Measurements from ENCODE around the gene C11orf91. TPM values are rescaled to one million over a fixed set of nuclear protein-coding genes. Genes with fewer than 3 reads are reported as not detected.

C11orf91 gene
- total and polyA plus RNA-seq, 2 of the 8 experiments (the other 6 are each of a cell fraction or from before 2014, with no cell fraction given): not detected

DNA sequence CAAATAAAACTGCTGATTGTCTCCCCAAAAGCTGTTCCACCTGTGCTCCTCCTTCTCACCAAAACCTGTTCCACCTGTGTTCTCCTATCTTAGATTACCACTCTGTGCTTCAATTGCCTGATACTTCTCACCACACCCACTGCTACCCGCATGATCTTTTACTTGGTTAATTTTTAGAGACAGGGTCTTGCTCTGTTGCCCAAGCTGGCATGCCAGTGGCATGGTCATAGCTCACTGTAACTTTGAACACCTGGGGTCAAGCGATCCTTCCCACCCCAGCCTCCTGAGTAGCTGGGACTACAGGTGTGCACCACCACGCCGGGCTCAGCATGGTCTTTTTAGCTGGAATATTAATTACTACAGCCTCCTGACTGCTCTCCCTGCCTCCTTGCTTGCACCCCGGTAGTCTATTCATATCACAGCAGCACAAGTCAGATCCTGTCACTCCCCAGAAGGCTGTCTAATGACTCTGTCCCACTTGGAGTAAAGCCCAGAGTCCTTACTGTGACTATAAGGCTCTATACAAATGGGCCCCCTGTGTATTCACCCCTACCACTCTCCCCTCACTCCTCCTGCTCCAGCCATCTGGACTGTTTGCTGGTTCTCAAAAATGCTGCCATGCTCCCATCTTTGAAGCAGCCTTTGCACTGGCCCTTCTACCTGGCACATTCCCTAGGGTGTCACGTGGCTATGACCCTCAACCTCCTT is 3.5 kb downstream of the C11orf91 start:
- Histone ChIP-seq H3K4me2 (ENCODE audit: insufficient read depth in 1 of 2, low read depth in 2 of 2, low read length in 2 of 2) (no peak overlapping the region), H2BK120ac (replicated peaks; ENCODE audit: low read depth, low read length) (no peak overlapping the region), H3K4me1 (replicated peaks in 1 of 4; ENCODE audit: control insufficient read depth in 3 of 4, insufficient read depth in 4 of 4, low read length in 3 of 4) (peaks cover 5 to 16% (median 9%) of the 10 kb centered on the region in 4 experiments), H3K23me2 (ENCODE audit: low read depth, low read length) (peaks cover 7% of the 10 kb centered on the region; the same call in 1 of the 2 replicates), H2BK5ac (ENCODE audit: low read depth, low read length) (no peak overlapping the region), H2BK12ac (ENCODE audit: low read depth, low read length) (no peak overlapping the region), H2AFZ (ENCODE audit: low read length) (no peak overlapping the region), H3K14ac (ENCODE audit: insufficient read length) (no peak overlapping the region), H3K18ac (ENCODE audit: extremely low read depth, low read length) (no peak overlapping the region), H3K9ac (replicated peaks in 1 of 4; ENCODE audit: extremely low read depth in 1 of 4, low read depth in 3 of 4, low read length in 3 of 4) (no peak overlapping the region), H2BK15ac (ENCODE audit: low read length) (no peak overlapping the region), H4K5ac (ENCODE audit: insufficient read length, low read depth, low read length) (no peak overlapping the region), H3K23ac (ENCODE audit: insufficient read length) (no peak overlapping the region), H4K20me1 (replicated peaks in 1 of 2; ENCODE audit: control insufficient read depth in 1 of 2, insufficient read depth in 2 of 2, low read length in 2 of 2) (no peaks in the 10 kb centered on the region), H3K9me3 (ENCODE audit: insufficient read depth in 2 of 2, low read depth in 1 of 2, low read length in 1 of 2) (no peaks in the 10 kb centered on the region), H2AK5ac (ENCODE audit: low read depth, low read length) (no peak overlapping the region), H4K8ac (ENCODE audit: extremely low read depth, insufficient read depth, low read length) (no peak overlapping the region), H3K36me3 (ENCODE audit: control insufficient read depth in 2 of 4, insufficient read depth in 4 of 4, low read length in 3 of 4) (no peaks in the 10 kb centered on the region), H3K27me3 (replicated peaks in 1 of 4; ENCODE audit: control insufficient read depth in 3 of 4, extremely low read depth in 1 of 4, insufficient read depth in 3 of 4, low read length in 3 of 4) (peaks cover 0 to 9% (median 3%) of the 10 kb centered on the region in 4 experiments; a peak in 4 of 7 replicates), H3K79me2 (ENCODE audit: control insufficient read depth in 1 of 2, insufficient read depth in 2 of 2, low read length in 2 of 2) (no peaks in the 10 kb centered on the region), H3K27ac (ENCODE audit: low read depth, low read length) (no peak overlapping the region), H3K4ac (replicated peaks; ENCODE audit: insufficient read length, low read depth, low read length) (no peak overlapping the region), H4K91ac (replicated peaks; ENCODE audit: insufficient read length, low read length) (no peak overlapping the region), H3K56ac (replicated peaks; ENCODE audit: insufficient read length, low read depth, low read length) (no peak overlapping the region), H3K4me3 (ENCODE audit: extremely low read depth in 1 of 4, insufficient read depth in 2 of 4, low read depth in 3 of 4, low read length in 4 of 4) (no peak overlapping the region), H3K79me1 (ENCODE audit: low read depth, low read length) (no peaks in the 10 kb centered on the region), H2BK20ac (ENCODE audit: low read length) (no peak overlapping the region)
- FAIRE-seq (no peak), DNase-seq (ENCODE audit: low read depth in 1 of 2, low spot score in 2 of 2) (no peak)
- TF ChIP-seq CEBPB (IDR thresholded peaks at IDR 0.05; ENCODE audit: low read depth, low read length) (no peak), ASH2L (IDR thresholded peaks at IDR 0.05; ENCODE audit: low read length) (no peak), NRF1 (IDR thresholded peaks at IDR 0.05; ENCODE audit: low read depth, low read length) (no peak), CTBP2 (IDR thresholded peaks at IDR 0.05; ENCODE audit: borderline replicate concordance, insufficient read depth, insufficient read length, low read length) (no peak), CHD2 (IDR thresholded peaks at IDR 0.05; ENCODE audit: low read length) (no peak)
- ChIA-PET CTCF (ENCODE audit: partially characterized antibody) (interaction anchor here (0.5 to 3.4 kb wide), 2 partner anchors 9 to 511 kb away, joined by 3 to 12 read pairs; no protein-coding TSS in a partner anchor), POLR2A (ENCODE audit: partially characterized antibody) (no interaction called here)
- WGBS, 2 experiments (ENCODE audit: extremely low coverage in 1 of 2, insufficient coverage in 1 of 2, insufficient read length in 1 of 2, insufficient replicate concordance in 2 of 2, low coverage in 1 of 2, low lambda C conversion rate in 2 of 2, missing lambda C conversion rate in 1 of 2): 87% methylated on average over 6 of the region's 6 CpGs; no CpG with 5 or more reads in 1 of the 2 experiments

Measured in H1 (cell line).